ENCODE results near the gene NRDE2.
A peak's percentile ranks its signal among the peaks of the same experiment; 100 is the strongest.

The NRDE2 gene, protein sequence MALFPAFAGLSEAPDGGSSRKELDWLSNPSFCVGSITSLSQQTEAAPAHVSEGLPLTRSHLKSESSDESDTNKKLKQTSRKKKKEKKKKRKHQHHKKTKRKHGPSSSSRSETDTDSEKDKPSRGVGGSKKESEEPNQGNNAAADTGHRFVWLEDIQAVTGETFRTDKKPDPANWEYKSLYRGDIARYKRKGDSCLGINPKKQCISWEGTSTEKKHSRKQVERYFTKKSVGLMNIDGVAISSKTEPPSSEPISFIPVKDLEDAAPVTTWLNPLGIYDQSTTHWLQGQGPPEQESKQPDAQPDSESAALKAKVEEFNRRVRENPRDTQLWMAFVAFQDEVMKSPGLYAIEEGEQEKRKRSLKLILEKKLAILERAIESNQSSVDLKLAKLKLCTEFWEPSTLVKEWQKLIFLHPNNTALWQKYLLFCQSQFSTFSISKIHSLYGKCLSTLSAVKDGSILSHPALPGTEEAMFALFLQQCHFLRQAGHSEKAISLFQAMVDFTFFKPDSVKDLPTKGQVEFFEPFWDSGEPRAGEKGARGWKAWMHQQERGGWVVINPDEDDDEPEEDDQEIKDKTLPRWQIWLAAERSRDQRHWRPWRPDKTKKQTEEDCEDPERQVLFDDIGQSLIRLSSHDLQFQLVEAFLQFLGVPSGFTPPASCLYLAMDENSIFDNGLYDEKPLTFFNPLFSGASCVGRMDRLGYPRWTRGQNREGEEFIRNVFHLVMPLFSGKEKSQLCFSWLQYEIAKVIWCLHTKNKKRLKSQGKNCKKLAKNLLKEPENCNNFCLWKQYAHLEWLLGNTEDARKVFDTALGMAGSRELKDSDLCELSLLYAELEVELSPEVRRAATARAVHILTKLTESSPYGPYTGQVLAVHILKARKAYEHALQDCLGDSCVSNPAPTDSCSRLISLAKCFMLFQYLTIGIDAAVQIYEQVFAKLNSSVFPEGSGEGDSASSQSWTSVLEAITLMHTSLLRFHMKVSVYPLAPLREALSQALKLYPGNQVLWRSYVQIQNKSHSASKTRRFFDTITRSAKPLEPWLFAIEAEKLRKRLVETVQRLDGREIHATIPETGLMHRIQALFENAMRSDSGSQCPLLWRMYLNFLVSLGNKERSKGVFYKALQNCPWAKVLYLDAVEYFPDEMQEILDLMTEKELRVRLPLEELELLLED

DNA sequence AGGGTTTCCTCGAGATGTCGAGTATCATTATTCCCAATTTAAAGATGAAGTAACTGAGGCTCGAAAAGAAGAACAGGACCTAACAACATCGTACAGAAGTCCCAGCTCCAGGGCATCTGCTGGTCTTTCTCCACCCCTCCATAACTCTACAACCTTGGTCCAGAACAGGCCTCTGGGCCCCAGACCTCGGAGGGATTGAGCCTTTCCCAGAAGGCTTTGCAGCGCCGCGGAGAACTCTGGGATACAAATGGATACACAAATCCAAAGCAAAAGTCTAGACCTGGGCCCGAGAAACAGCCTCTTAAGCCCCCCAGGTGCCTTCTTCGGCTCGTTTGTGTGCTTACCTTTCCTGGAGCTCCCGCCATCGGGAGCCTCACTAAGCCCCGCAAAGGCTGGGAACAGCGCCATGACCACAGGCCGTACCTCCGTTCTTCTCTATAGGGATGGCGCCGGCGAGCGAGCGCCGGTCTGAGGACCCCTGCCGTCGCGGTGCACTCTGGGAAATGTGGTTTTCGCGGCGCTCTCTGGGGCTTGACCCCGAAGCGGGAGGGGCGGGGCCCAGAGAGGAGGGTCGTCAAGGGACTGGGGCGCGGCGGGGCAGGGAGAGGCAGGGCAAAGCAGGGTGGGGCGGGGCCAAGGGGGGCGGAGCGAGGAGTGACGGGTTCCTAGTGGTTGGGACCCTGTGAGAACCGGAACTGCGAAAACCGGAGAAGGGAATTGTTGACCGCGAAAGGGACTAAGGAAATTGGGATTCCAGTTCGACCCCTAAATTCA, at the start of gene NRDE2:
Gene NRDE2 (minus strand): TSS at position 445 of the 774 bp plus-strand sequence. CDS start 37 bp downstream, at position 408.
- peak; percentile 95 for DNase-seq

DNA sequence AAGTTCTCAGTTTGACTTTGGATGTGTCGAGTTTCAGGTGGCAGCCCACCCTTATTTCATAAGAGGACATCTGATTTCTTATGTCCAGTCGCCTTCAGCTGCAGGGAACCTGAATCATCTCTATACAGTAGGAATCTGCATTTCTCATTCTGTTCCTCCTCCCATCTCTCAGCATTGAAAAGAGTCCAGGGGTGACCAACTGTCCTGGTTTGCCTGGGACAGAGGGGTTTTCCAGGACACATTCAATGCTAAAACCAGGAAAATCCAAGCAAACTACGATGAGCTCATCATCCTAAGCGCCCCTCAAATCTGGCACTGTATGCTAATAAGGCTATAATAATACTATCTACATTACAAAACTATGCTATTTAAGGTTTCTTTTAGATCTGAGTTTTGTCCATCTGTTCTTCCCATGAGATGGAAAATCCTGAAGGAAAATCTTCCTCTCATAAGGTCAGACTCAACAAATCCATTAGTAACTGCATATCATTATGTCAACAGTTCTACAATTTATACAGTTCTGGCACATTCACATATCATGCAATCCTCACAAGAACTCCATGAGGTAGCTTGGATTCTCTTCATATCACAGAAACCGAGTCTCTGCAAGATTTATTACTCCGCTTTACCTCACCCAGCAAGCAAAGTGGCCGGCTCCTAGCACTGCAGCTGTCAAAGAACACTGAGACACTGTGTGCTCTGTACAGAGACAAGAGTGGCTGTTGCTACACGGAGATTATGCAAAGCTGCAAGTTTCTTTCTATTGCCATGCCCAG, 49.5 kb upstream of the NRDE2 start:
- DNase-seq: peak; percentile 61

DNA sequence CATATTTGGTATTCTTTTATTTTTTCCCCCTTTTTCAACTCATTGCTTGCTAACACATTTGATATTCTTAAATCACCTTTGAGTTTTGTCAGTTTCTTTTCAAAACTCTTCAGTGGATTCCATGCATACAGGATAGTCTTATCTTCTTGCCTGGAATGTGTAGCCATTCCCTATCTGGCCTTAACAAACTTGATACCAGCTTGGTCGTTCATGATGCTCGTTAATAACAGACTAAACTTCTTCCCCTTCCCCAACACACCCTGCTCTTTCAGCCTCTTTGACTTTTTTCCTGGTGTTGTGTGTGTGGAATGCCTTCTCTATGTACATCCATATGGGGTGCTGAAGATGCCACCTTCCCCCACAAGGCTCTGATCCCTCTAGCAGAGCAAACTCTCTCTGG, 47.4 kb upstream of the NRDE2 start:
- DNase-seq: no peak

DNA sequence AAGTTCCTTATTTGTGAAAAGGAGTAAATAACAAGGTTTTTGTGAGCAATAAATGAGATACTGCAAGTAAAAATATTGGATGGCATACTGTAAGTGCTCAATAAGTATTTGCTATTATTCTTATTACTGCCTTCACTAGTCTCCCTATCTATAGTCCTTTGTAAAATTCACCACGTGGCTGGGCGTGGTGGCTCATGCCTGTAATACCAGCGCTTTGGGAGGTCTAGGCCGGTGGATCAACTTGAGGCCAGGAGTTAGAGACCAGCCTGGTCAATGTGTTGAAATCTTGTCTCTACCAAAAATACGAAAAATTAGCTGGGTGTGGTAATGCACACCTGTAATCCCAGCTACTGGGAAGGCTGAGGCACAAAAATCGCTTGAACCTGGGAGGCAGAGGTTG, 46.5 kb upstream of the NRDE2 start:
- no peak for DNase-seq

DNA sequence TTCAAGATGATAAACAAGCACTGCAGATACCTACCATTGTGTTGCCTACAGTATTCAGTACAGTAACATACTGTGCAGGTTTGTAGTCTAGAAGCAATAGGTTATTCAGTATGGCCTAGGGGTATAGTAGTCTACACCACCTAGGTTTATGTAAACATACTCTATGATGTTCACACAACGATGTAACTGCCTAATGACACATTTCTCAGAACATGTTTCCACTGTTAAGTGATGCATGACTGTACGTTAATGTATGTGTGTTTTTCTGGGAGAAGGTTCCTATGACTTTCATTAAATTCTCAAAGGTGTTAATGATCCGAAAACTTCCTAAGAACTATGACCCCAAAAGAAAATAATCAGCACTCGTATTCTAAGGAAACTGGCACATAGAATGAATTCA, 44.2 kb upstream of the NRDE2 start:
- DNase-seq: no peak

DNA sequence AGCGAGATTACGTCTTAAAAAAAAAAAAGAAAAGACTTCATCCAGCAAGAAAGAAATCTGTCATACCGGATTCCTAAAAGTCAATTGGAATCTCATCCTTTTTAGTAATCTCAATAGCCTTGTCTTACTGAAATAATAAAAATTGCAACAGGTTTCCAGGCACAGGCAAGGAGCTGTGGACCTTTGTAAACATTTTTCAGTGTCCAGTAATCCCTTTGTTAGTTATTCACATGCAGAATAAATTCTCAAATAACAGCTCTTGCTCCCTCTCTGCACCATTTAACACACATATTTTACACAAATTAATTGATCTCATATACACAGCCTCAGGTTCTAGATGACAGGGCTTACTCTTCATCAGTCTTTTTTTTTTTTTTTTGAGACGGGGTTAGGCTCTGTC, 43.1 kb upstream of the NRDE2 start:
- DNase-seq: no peak

DNA sequence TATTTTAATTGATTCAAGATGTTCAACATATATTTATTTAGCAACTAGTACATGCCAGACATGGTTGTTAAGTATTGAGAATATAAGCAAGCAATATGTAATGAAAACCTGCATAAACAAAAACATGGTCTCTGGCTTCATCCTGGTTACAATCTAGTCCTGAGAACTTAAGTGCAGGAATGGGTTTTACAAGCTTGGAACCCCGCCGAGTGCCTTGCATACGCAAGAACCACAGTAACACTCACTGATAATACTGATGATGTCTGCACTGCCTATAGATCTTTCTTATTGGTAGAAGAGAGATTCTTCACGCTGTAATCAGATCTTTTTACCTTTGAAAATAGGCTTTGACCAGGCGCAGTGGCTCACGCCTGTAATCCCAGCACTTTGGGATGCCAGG, 42.1 kb upstream of the NRDE2 start:
- DNase-seq: no peak

DNA sequence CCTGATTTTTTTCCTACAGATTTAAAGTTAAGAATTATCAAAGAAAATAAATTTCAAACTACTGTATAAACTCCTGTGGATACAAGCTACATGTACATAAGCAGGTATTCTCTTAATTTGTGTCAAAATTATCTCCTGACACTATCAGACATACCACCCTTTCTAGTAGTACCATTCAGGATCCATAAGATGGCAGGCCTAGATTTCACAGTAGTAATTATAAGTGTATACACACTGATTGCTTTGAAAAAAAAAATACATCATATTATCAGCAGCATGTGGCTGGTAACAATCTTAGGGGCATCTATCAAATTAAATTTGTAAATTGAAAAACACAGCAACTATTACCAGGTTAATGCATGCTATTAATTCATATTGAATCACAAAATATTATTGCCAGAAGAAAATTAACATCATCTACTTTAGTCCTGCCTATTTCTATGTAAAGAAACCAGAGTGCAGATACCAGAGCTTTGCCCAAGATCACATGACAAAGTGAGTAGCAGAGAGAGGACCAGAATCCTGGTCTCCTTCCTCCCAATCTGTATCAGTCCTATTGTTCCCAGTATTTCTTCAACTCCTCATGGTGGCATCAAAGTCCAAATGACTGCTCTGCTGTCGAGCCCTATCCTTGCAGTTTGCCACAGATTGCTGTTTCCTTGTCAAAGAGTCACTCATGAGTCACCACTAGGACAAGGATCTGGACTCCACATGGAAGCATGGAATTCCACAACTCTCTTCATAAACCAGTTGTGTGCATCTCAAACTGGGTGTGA, 37.4 kb upstream of the NRDE2 start:
- no peak for DNase-seq

DNA sequence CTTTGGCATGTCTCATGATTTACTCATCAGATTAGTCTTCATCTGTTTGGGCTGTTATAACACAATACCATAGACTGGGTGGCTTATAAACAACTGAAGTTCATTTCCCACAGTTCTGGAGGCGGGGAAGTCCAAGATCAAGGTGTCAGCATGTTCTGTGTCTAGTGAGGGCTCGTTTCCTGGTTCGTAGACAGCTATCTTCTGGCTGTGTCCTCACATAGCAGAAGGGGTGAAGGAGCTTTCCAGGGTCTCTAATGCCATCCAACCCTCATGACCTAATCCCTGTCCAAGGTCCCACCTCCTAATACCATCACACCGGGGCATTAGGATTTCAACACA, 30.8 kb upstream of the NRDE2 start:
- DNase-seq: no peak

DNA sequence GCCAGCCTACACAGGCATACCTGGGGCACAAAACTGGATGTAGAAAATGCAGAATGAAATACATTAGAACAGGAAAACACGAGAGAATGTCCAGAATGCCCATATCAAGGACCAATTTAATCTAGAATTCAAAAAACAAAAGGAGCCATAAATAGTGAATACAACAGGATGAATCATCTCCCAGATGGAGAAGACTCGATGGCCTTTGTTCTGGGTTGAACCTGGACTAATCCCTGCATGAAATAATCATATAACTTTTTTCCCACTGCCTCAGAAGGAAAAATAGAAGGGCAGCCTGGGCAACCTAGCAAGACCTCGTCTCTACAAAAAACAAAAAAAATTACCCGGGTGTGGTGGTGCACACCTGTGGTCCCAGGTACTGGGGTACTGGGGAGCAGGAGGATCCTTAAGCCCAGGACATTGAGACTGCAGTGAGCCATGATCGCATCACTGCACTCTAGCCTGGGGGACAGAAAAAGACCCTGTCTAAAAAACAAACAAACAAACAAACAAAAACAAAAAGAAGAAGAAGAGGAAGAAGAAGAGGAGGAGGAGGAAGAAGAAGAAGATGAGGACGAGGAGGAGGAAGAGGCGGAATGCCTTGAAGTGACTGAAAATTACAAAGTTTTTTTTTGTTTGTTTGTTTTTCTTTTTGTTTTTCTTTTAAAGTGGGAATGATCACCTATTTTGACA, 30.3 kb upstream of the NRDE2 start:
- DNase-seq: no peak

DNA sequence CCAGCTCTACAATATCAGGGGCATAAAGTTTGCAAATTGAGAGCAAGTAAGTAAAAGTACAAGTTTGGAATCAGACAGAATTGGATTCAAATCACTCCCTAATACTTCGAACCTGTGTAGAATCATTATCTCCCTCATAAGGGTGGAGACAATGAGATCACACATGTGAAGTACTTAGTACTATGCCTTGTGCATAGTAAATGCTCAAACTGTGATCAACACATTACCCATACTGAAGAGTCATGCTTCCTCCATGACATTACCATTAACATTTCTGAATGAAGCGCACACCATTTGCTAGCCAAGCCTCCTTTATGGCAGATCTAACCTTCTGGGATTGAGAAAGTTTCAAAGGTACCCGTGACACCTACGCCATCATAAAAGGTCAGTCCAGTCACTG, 26.6 kb upstream of the NRDE2 start:
- no peak for DNase-seq

DNA sequence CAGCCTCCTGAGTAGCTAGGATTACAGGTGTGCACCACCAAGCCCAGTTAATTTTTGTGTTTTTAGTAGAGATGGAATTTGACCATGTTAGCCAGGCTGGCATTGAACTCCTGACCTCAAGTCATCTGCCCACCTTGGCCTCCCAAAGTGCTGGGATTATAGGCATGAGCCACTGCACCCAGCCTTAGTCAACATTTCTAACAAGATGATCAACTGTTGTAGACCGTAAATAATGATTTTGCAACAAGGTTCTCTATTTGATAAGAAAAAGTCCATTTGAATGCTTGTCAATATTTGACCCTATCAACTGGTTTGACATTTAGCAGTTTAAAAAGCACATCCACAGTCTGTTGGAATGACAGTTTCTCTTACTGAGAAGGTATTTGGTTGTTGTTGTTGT, 25.2 kb upstream of the NRDE2 start:
- no peak for DNase-seq

DNA sequence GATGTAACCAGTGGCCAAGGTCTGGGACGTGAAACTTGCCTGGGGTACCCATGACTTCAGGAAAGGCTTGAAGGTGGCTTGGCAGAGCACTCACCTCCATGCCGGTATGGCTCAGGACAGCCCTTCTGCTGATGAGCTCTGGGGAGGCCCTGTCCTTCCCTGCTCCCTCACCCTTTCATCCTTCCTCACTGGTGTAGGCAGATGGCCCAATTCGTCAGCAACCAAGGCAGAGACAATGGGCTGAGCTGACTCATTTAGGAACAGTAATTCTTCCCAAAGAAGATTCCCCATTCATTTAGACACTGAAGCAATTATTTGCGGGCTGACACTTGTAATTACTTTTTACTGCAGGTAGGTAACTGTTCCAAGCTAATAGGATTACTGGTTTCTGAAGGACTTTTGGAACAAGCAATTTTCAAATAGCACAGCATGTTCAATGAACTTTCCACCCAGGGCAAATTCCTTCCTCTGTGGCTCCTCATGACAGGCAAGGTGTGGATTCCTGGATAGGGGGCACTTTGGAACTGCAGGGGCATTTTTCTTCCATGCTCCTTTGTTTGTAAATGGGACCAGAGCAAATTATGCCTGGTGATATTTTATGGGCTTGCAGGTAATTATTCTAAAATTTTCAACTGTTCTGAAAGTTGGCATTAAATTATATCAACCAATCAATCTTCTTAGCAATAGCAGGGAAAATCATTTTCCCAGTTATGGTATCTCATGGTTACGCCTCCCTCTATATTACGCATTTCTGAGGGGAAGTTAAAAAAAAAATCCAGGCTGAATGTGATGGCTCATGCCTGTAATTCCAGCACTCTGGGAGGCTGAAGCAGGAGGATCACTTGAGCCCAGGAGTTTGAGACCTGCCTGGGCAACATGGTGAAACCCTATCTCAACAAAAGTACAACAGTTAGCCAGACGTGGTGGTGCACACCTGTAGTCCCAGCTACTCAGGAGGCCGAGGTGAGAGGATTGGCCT, 24.1 kb upstream of the NRDE2 start:
- DNase-seq: no peak

DNA sequence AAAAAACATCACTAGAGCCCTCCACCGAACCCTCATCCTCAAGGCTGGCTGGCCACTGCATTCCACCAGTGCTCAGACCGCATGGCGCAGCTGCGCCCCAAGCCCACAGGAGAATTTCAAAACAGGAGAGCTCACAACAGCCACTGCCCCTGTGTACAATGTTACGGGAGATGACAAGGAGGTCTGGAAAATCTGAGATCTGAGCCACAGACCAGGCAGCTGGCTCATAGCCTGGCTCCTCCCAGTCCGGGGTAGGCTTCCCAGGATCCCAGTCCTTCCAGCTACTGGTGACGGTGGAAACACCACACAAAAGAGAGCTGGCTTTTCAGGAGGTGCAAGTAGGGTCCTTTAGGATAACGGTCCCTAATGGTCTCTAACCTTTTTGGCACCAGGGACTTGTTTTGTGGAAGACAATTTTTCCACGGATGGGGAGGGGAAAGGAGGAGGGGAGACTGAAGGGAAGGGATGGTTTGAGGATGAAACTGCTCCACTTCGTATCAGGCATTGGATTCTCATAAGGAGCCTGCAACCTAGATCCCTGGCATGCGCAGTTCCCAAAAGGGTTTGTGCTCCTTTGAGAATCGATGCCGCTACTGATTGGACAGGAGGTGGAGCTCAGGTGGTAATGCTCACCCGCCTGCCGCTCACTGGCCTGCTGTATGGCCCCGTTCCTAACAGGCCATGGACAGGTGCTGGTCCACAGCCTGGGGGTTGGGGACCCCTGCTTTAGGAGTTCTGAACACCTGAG, 23.0 kb upstream of the NRDE2 start:
- no peak for DNase-seq

DNA sequence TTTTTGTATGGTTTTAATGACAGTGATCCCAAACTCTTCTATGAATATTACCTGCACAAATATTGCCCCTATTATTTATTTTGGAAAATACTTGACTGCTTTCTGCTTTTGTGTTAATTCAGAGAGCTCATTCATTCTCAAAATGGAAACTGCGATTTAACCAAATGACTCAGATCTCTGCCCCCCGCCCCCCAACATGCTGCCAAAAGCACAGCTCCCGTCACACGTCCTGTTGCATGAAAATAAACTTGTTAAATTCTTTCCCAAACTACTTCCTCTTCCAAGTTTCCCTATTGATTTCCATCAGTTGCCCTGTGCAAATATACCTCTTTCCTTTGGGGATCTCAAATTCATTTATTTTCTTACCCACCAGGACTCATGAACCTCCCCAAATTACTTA, 18.0 kb upstream of the NRDE2 start:
- DNase-seq: no peak

DNA sequence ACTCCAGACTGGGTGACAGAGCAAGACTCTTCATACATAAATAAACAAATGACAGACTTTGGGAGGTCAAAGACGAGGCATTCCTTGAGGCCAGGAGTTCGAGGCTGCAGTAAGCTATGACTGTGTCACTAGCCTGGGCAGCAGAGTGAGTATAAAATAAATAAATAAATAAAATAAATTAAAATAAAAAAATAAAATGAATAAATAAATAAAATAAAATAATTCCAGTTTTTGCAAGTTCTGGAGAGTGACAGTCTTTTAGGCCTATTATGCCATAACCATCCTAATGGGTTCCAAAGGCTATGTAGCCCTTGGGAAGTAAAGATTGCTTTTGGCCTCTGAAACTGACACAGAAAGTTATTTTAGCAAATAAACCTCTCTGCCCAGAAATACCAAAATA, 16.5 kb upstream of the NRDE2 start:
- no peak for DNase-seq

DNA sequence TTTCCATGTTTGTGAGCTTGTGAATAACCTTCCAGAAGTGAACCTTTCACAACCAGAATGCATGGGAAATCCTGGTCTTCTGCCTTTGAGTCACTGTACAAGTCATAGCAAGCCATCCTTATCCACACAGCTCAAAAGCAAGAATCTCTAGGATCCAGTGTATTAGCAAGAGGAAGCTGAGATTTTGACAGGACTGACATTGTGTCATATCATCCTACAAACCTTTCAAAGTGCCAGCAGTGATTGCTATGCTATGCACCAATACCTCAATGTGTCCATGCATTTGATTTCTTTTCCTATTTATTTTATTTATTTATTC, 13.5 kb upstream of the NRDE2 start:
- DNase-seq: no peak

DNA sequence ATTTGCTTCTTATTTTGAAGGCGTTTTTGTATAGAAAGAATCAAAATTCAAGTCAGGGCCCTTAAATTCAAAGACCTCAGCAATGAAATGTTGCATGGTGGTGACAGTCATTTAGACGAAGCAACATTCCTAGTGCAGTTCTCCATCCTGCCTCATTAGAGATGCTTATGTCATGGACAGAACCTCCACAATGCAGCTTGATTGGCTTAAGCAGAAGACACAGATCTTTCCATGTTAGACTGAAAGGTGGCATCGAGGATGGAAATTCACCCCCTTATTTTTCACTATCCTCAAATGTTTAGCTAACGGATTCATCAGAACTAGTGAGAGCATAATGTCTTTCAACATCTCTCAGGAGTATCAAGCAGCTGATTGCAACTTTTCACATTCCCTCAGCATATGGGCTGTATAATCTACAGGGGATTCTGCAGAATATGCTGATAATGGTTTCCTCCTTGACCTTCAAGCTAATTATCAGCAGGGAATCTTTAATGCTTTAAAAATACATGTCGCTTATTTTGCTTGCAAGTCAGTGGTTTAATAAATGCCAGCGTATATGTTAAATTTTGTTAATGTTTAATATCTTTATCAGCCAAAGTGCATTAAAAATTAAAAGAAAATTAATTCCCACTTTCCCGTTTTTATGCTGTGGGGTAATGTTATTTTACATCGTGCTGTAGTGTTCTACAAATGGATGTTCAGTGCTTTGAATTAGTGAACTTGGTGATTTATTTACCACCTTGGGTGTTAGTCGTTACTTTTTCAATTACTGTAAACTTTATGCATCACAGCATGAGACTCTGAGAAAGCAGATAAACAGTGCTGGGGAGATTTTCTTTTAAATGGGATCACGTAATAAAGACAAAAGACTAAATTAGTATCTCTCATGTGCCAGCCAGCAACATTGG, 12.8 kb upstream of the NRDE2 start:
- DNase-seq: no peak
